T-cell (primary cell): ENCODE data around the gene SPATA21. TPM values are rescaled to one million over a fixed set of nuclear protein-coding genes. Genes with fewer than 3 reads are reported as not detected.
"Not testable (repeated sequence)": the region's sequence is repeated elsewhere in the genome, so short reads cannot be mapped to it uniquely, and the experiment has no call there.

ENCODE experiments used
- ATAC-seq, 4 experiments: fragments of 200-7000 bp in 3 of 4; fragments of 150-1000 bp in 1 of 4; cut with Tn5 transposase; replicated peaks in 1 of 4; 1 replicate in 3 of 4; 2 replicates in 1 of 4; pipeline ENCODE4 v1.10.0; 2021; ENCODE audit warnings: moderate library complexity in 3 of 4, mild to moderate bottlenecking in 2 of 4, moderate number of reproducible peaks in 1 of 4
- CTCF ChIA-PET, 2 donors: fragments of 300-600 bp; sonication (Branson Sonifier 250); formaldehyde crosslinking; loops; one replicate each; lab custom pipeline; 2022; ENCODE audit warnings: antibody characterized with exemption in 2 of 2; lab: Charles Lee
- POLR2A ChIA-PET, 2 donors: fragments of 300-600 bp; sonication (Branson Sonifier 250); formaldehyde crosslinking; loops; one replicate each; lab custom pipeline; 2022; ENCODE audit warnings: antibody characterized with exemption in 2 of 2; lab: Charles Lee
- DNase-seq, 35 experiments: peaks; one replicate each; pipeline versions ENCODE4 v3.0.0 to v3.0.0-alpha.2; 2013 to 2023
- H3K27ac ChIP-seq: one replicate; pipeline ENCODE4 v1.5.1; 2013; ENCODE audit warnings: low read length
- H3K27me3 ChIP-seq, 2 experiments: replicated peaks in 1 of 2; 1 replicate in 1 of 2; 2 replicates in 1 of 2; pipeline versions ENCODE4 v1.6.1 to v1.7.0; 2013; ENCODE audit warnings: low read length in 1 of 2, mixed read lengths in 1 of 2; ENCODE audit not compliant: control insufficient read depth in 2 of 2, insufficient read depth in 2 of 2; ENCODE audit errors: extremely low read depth in 1 of 2
- H3K36me3 ChIP-seq, 2 donors: 1 replicate in 1 of 2; 2 replicates in 1 of 2; pipeline versions ENCODE4 v1.6.1 to v1.7.0; 2013; ENCODE audit warnings: low read length in 1 of 2; ENCODE audit not compliant: control insufficient read depth in 2 of 2, insufficient read depth in 1 of 2; ENCODE audit errors: extremely low read depth in 1 of 2
- H3K4me1 ChIP-seq, 2 experiments: 1 replicate in 1 of 2; 2 replicates in 1 of 2; pipeline versions ENCODE4 v1.6.1 to v1.7.0; 2013; ENCODE audit warnings: low read length in 2 of 2, mixed read lengths in 1 of 2; ENCODE audit not compliant: insufficient read depth in 2 of 2, control insufficient read depth in 1 of 2; ENCODE audit errors: extremely low read depth in 1 of 2
- H3K4me3 ChIP-seq, 2 donors: 1 replicate in 1 of 2; 2 replicates in 1 of 2; pipeline versions ENCODE4 v1.5.1 to v1.7.0; 2013; ENCODE audit warnings: mild to moderate bottlenecking in 2 of 2, low read length in 1 of 2, moderate library complexity in 1 of 2; ENCODE audit not compliant: control insufficient read depth in 1 of 2; ENCODE audit errors: extremely low read depth in 1 of 2
- H3K9me3 ChIP-seq: 2 replicates; pipeline ENCODE4 v1.7.0; 2013
- H3K27ac Mint-ChIP-seq, 2 donors: one replicate each; pipeline ENCODE4 v1.8.0; 2020 to 2021; ENCODE audit warnings: mild to moderate bottlenecking in 2 of 2, mixed read lengths in 2 of 2
- H3K27me3 Mint-ChIP-seq, 2 donors: one replicate each; pipeline ENCODE4 v1.8.0; 2021 to 2022; ENCODE audit warnings: mixed read lengths in 2 of 2
- H3K36me3 Mint-ChIP-seq: one replicate; pipeline ENCODE4 v1.8.0; 2021; ENCODE audit warnings: mixed read lengths
- H3K4me1 Mint-ChIP-seq, 3 donors: one replicate each; pipeline ENCODE4 v1.8.0; 2020 to 2022; ENCODE audit warnings: mixed read lengths in 3 of 3, mild to moderate bottlenecking in 1 of 3
- H3K4me3 Mint-ChIP-seq, 3 donors: one replicate each; pipeline ENCODE4 v1.8.0; 2020 to 2022; ENCODE audit warnings: mild to moderate bottlenecking in 3 of 3, mixed read lengths in 3 of 3, moderate library complexity in 3 of 3
- H3K9me3 Mint-ChIP-seq, 3 donors: one replicate each; pipeline ENCODE4 v1.8.0; 2020 to 2022; ENCODE audit warnings: mixed read lengths in 3 of 3
- WGBS: methylation state at CpG from one replicate; pipeline ENCODE4 v1.1.5; 2013; ENCODE audit warnings: missing lambda C conversion rate; ENCODE audit not compliant: insufficient coverage; 5-methylcytosine and 5-hydroxymethylcytosine counted together
- total RNA-seq, 35 experiments: library from RNA in 6 of 35; stranded (reverse) in 6 of 35; fragments of 120-200 nt in 1 of 35; gene quantifications; one replicate each; pipeline versions ENCODE4 v1.2.1 to v1.2.4 and lab custom pipeline; 2013 to 2026

SPATA21 gene
- total RNA-seq, 5 donors from 2014 or later (not counting 1 experiment from before 2014, with no cell fraction given), result not detected

- POLR2A ChIA-PET, result not testable (repeated sequence)
- peaks cover 38% of the 10 kb centered on the region for H3K36me3 Mint-ChIP-seq
These were observed 17.7 kb upstream of the SPATA21 start for GRCh38 chr1:16454909-16455308.

GRCh38 chr1:16451841-16452528 lies 14.8 kb upstream of the SPATA21 start:
- Histone ChIP-seq H3K36me3 (peaks cover 11 to 83% of the 10 kb centered on the region in 2 donors), H3K27ac (no peak overlapping the region), H3K27me3 (no peaks in the 10 kb centered on the region), H3K4me1 (peaks cover 0 to 13% of the 10 kb centered on the region in 2 experiments), H3K9me3 (no peaks in the 10 kb centered on the region), H3K4me3 (no peak overlapping the region)
- Mint-ChIP-seq H3K9me3 (no peaks in the 10 kb centered on the region), H3K36me3 (peaks cover 53% of the 10 kb centered on the region), H3K27me3 (no peaks in the 10 kb centered on the region), H3K4me3 (no peak overlapping the region), H3K27ac (peak overlapping the region in 1 of 2 donors; percentile 1), H3K4me1 (peaks cover 32 to 46% (median 45%) of the 10 kb centered on the region in 3 donors)
- no peak for ATAC-seq
- POLR2A ChIA-PET, result no interaction called here
- CTCF ChIA-PET, result no interaction called here
- 95% methylated on average over 10 of the region's 13 CpGs for WGBS
- no peak for DNase-seq

More at GRCh38 chr1:16454909-16455308, 17.7 kb upstream of the SPATA21 start:
- H3K27ac ChIP-seq, H3K4me1 ChIP-seq, H3K27me3 ChIP-seq, H3K9me3 ChIP-seq, H3K4me3 ChIP-seq, H3K27me3 Mint-ChIP-seq, H3K27ac Mint-ChIP-seq, DNase-seq, ATAC-seq, H3K9me3 Mint-ChIP-seq, CTCF ChIA-PET, H3K4me3 Mint-ChIP-seq: not testable (repeated sequence)
- peaks cover 3 to 78% of the 10 kb centered on the region in 2 donors for H3K36me3 ChIP-seq
- WGBS, result no CpG with 5 or more reads among the region's 3 CpGs
- H3K4me1 Mint-ChIP-seq, result peaks cover 7 to 20% (median 17%) of the 10 kb centered on the region in 3 donors

DNA sequence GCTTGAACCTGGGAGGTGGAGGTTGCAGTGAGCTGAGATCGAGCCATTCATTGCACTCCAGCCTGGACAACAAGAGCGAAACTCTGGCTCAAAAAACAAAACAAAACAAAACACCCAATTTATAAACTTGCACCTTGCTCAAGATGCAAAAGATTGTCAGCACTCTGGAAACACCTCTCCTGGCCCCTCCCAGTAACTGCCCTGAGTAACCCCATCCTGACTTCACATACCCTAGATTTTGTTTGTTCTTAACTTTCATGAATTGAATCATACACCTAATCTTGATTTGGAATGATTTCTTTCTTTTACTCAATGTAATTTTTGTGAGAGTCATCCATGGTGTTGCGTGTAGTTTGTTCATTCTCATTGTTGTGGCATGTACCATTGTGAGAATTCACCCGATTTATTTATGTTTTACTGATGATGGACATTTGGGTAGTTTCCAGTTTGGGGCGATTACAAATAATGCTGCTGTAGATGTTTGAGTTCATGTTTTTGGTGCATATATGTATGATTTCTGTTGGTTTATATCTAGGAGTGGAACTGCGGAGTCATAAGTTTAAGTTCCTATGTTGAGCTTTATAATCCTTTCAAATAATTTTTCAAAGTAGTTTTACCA lies 13.7 kb upstream of the SPATA21 start:
- Histone ChIP-seq H3K9me3 (no peaks in the 10 kb centered on the region), H3K27me3 (no peaks in the 10 kb centered on the region), H3K36me3 (peaks cover 18 to 81% of the 10 kb centered on the region in 2 donors), H3K4me1 (peaks cover 0 to 20% of the 10 kb centered on the region in 2 experiments), H3K27ac (no peak overlapping the region), H3K4me3 (no peak overlapping the region)
- POLR2A ChIA-PET, result no interaction called here
- ATAC-seq (no peak), DNase-seq (no peak)
- H3K36me3 Mint-ChIP-seq, result peaks cover 50% of the 10 kb centered on the region
- CTCF ChIA-PET, result no interaction called here
- peaks cover 32 to 49% (median 48%) of the 10 kb centered on the region in 3 donors for H3K4me1 Mint-ChIP-seq
- no peaks in the 10 kb centered on the region for H3K27me3 Mint-ChIP-seq
- WGBS, result 75% methylated on average over 3 of the region's 6 CpGs
- no peak overlapping the region for H3K4me3 Mint-ChIP-seq
- H3K27ac Mint-ChIP-seq, result peak overlapping the region in 1 of 2 donors; percentile 41
- no peaks in the 10 kb centered on the region for H3K9me3 Mint-ChIP-seq

GRCh38 chr1:16449666-16450065 lies 12.4 kb upstream of the SPATA21 start:
- ChIA-PET CTCF (no interaction called here), POLR2A (no interaction called here)
- ATAC-seq, result no peak
- H3K4me1 ChIP-seq, result peaks cover 0 to 26% of the 10 kb centered on the region in 2 experiments
- 96% methylated on average over 4 of the region's 5 CpGs for WGBS
- H3K4me3 Mint-ChIP-seq, result no peak overlapping the region
- peak overlapping the region; percentile 51 to 68 for H3K27ac Mint-ChIP-seq
- no peak overlapping the region for H3K27ac ChIP-seq
- H3K4me1 Mint-ChIP-seq, result peaks cover 32 to 52% (median 50%) of the 10 kb centered on the region in 3 donors
- H3K27me3 ChIP-seq, result no peaks in the 10 kb centered on the region
- no peak overlapping the region for H3K4me3 ChIP-seq
- no peaks in the 10 kb centered on the region for H3K27me3 Mint-ChIP-seq
- H3K36me3 Mint-ChIP-seq, result peaks cover 51% of the 10 kb centered on the region
- no peaks in the 10 kb centered on the region for H3K9me3 ChIP-seq
- H3K9me3 Mint-ChIP-seq, result no peaks in the 10 kb centered on the region
- H3K36me3 ChIP-seq, result peaks cover 19 to 81% of the 10 kb centered on the region in 2 donors
- DNase-seq, result no peak

DNA sequence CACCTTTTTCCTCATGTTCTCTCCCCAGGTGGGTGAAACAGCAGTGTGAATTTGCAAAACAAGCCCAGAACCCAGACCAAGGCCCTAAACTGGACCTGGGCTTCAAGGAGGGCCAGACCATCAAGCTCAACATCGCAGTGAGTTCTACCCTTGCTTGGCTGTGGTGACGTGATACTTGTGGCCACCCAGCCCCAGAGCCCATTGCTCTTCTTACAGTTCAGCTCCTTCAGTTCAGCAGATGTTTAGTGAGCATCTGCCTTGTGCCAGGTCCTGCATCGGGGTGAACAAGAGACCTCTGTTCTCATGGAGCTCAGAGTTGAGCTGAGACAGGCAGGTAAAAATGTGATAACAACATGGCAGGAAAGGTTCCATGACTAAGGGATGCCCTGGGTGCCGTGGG lies 11.8 kb upstream of the SPATA21 start:
- H3K4me1 Mint-ChIP-seq, result peaks cover 37 to 57% (median 55%) of the 10 kb centered on the region in 3 donors
- no peak overlapping the region for H3K4me3 Mint-ChIP-seq
- H3K27ac Mint-ChIP-seq, result peak overlapping the region in 1 of 2 donors; percentile 51
- Histone ChIP-seq H3K9me3 (no peaks in the 10 kb centered on the region), H3K27ac (no peak overlapping the region), H3K4me1 (peaks cover 0 to 31% of the 10 kb centered on the region in 2 experiments), H3K27me3 (no peaks in the 10 kb centered on the region), H3K36me3 (peaks cover 19 to 86% of the 10 kb centered on the region in 2 donors), H3K4me3 (no peak overlapping the region)
- CTCF ChIA-PET, result no interaction called here
- ATAC-seq (no peak), DNase-seq (no peak)
- POLR2A ChIA-PET, result no interaction called here
- peaks cover 55% of the 10 kb centered on the region for H3K36me3 Mint-ChIP-seq
- no peaks in the 10 kb centered on the region for H3K27me3 Mint-ChIP-seq
- 98% methylated on average over 3 of the region's 4 CpGs for WGBS
- H3K9me3 Mint-ChIP-seq, result no peaks in the 10 kb centered on the region

- H3K27ac Mint-ChIP-seq, result no peak overlapping the region
- Histone ChIP-seq H3K27me3 (no peaks in the 10 kb centered on the region), H3K4me3 (no peak overlapping the region), H3K9me3 (no peaks in the 10 kb centered on the region), H3K4me1 (peaks cover 5 to 45% of the 10 kb centered on the region in 2 experiments), H3K36me3 (peaks cover 19 to 94% of the 10 kb centered on the region in 2 donors), H3K27ac (no peak overlapping the region)
- ChIA-PET CTCF (interaction anchor here in 1 of 2 donors (0.6 kb wide), 1 partner anchor 59 kb away, joined by 12 read pairs; no protein-coding TSS in a partner anchor), POLR2A (no interaction called here)
- DNase-seq (no peak), ATAC-seq (no peak)
- H3K9me3 Mint-ChIP-seq, result no peaks in the 10 kb centered on the region
- 95% methylated on average over 8 of the region's 9 CpGs for WGBS
- no peak overlapping the region for H3K4me3 Mint-ChIP-seq
- H3K36me3 Mint-ChIP-seq, result peaks cover 65% of the 10 kb centered on the region
- peaks cover 50 to 72% (median 69%) of the 10 kb centered on the region in 3 donors for H3K4me1 Mint-ChIP-seq
- H3K27me3 Mint-ChIP-seq, result no peaks in the 10 kb centered on the region
These were observed 10.4 kb upstream of the SPATA21 start for GRCh38 chr1:16447641-16448040.
